ENCODE results near the gene EML6. TPM values are rescaled to one million over a fixed set of nuclear protein-coding genes. Genes with fewer than 3 reads are reported as not detected.

Gene EML6
- total RNA-seq, 1 donor from 2014 or later, result 10.4 TPM

DNA sequence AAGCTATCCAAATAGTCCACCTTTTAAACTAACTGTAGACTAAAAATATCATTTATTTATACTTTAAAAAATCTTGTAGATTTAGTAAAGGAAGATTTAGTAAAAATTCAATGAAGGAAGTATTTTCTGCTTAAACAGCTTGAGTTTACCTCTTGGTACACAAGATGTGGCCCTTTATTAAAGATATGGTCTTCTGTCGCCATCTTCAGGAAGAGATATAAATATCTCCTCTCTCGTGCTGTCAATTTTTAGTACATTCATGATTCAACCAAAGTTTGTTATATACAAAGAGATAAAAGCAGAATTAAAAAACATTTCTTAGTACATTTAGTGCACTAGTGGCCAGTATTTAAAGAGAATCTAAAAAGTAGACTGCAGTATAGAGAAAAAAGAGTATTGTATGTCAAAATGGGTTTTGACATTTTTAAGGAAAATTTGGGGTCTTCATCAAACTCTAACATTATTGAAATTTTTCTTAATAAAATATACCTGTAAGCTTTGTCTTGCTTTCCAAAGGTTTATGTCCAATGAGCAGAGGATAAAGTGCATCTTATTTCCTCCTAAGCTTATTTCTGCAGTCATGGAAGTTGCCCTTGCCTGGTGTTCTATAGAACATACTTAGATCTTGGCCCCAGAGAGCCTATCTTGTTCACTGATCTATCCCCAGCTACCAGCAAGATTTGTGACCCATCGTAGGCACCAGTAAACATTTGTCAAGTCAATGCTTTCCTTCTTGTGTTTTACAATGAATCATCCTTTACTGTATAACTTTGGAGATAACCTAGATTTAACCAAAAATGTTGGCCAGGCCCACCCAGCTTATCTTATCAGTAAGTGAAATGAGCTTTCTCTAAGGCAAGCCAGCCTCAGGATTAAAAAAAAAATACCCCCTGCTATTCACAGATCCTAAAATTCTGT, 18.5 kb upstream of the EML6 start:
- peaks cover 3 to 11% (median 10%) of the 10 kb centered on the region in 3 donors for H3K27me3 ChIP-seq (ENCODE audit: control insufficient read depth in 3 of 3, insufficient read depth in 3 of 3, low read length in 3 of 3)
- no peak overlapping the region for H3K9ac ChIP-seq (ENCODE audit: low read depth in 1 of 3, low read length in 3 of 3)
- no peak overlapping the region for H3K4me3 ChIP-seq (ENCODE audit: low read length in 3 of 3)
- peaks cover 2 to 5% (median 4%) of the 10 kb centered on the region in 3 donors for H3K4me1 ChIP-seq (ENCODE audit: control insufficient read depth in 3 of 3, insufficient read depth in 3 of 3, low read length in 3 of 3)
- H3K9me3 ChIP-seq (ENCODE audit: control insufficient read depth in 3 of 3, low read length in 3 of 3), result no peaks in the 10 kb centered on the region
- no peak overlapping the region for H3K27ac ChIP-seq (ENCODE audit: low read depth, low read length)
- no peaks in the 10 kb centered on the region for H3K36me3 ChIP-seq (ENCODE audit: control insufficient read depth in 3 of 3, insufficient read depth in 3 of 3, low read length in 3 of 3)

DNA sequence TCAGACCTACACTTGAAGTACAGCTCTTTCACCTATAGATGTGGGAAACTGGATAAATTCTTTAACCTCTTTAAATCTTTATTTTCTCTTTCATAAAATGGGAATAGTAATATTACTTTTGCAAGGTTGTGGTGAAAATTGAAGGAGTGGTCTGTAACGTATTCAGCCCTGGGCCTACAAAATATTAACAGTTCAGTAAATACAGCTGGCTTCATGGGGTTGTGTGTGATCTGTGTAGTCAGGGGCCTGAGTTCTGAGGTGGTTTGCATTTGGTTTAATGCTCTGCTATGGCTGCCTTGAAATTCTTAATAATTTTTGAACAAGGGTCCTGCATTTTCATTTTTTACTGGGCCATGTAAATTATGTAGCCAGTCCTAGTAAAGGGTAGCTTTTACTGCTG, 16.8 kb upstream of the EML6 start:
- H3K9ac ChIP-seq (ENCODE audit: low read depth in 1 of 3, low read length in 3 of 3), result no peak overlapping the region
- H3K4me3 ChIP-seq (ENCODE audit: low read length in 3 of 3), result no peak overlapping the region
- no peak overlapping the region for H3K27ac ChIP-seq (ENCODE audit: low read depth, low read length)
- peaks cover 3 to 14% (median 11%) of the 10 kb centered on the region in 3 donors for H3K27me3 ChIP-seq (ENCODE audit: control insufficient read depth in 3 of 3, insufficient read depth in 3 of 3, low read length in 3 of 3)
- no peaks in the 10 kb centered on the region for H3K36me3 ChIP-seq (ENCODE audit: control insufficient read depth in 3 of 3, insufficient read depth in 3 of 3, low read length in 3 of 3)
- H3K4me1 ChIP-seq (ENCODE audit: control insufficient read depth in 3 of 3, insufficient read depth in 3 of 3, low read length in 3 of 3), result peaks cover 2 to 5% (median 4%) of the 10 kb centered on the region in 3 donors
- no peaks in the 10 kb centered on the region for H3K9me3 ChIP-seq (ENCODE audit: control insufficient read depth in 3 of 3, low read length in 3 of 3)

DNA sequence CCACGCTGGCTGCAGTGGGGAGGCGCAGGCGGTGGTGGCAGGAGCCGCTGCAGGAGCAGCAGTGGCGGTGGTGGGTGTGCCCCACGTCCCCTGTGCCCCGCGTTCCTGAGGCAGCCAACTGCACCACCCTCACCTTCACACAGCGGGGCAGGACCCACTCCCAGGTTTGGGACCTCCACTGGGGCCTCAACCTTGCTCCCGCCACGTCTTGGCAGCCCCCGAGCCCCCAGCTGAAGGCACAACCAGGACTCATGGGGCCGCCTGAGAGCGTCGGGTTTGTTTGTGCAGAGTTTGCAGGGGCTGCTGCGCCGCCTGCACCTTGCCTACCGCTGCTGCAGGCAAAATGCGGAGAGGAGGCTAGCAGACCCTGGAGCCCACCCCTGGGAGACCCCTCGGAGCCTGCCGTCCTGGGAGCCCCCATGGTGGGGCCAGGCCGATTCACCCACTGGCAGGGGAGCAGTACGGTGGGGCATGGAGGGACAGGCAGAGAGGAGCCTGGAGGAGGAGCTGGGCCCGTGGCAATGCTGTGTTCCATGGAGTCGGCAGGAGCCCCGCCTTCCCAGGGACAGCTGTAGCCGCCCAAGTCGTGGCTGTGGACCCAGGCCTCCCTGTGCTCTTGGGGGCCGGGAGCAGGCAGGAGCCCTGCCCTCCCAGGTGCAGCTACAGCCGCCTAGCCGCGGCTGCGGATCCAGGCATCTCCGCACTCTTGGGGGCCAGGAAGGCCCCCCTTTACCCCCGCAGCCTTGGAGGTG, 14.7 kb upstream of the EML6 start:
- H3K27me3 ChIP-seq (ENCODE audit: control insufficient read depth in 3 of 3, insufficient read depth in 3 of 3, low read length in 3 of 3), result peaks cover 3 to 14% (median 14%) of the 10 kb centered on the region in 3 donors
- H3K27ac ChIP-seq (ENCODE audit: low read depth, low read length), result no peak overlapping the region
- H3K4me3 ChIP-seq (ENCODE audit: low read length in 3 of 3), result peak overlapping the region; percentile 34 to 60 (median 51)
- H3K9me3 ChIP-seq (ENCODE audit: control insufficient read depth in 3 of 3, low read length in 3 of 3), result no peaks in the 10 kb centered on the region
- H3K9ac ChIP-seq (ENCODE audit: low read depth in 1 of 3, low read length in 3 of 3), result peak overlapping the region in 2 of 3 donors; percentile 51 to 60
- H3K4me1 ChIP-seq (ENCODE audit: control insufficient read depth in 3 of 3, insufficient read depth in 3 of 3, low read length in 3 of 3), result peaks cover 2 to 5% (median 4%) of the 10 kb centered on the region in 3 donors
- no peaks in the 10 kb centered on the region for H3K36me3 ChIP-seq (ENCODE audit: control insufficient read depth in 3 of 3, insufficient read depth in 3 of 3, low read length in 3 of 3)

DNA sequence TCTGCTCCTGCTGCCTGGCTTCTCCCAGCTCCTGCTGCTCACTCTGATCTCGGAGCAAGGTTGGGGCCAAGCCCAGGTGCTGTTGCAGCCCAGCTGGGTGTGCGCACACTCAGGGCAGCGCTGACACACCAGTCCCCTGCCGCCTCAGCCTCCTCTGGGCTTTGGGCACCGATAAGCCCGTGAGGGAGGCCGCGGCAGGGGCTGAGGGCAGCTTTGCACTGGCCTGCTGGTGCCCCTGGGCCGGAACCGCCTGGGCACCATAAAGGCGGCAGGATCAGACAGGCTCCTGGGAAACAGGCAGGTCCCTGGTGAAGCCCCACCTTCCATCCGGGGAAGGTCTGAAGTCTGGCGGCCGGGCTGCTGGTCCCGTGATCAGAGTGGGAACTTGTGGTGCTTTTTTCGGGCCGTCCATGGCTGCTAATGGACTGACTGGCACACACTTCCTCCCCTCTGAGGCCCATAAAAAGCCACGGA, 14.1 kb upstream of the EML6 start:
- Histone ChIP-seq H3K9ac (ENCODE audit: low read depth in 1 of 3, low read length in 3 of 3) (peak overlapping the region in 2 of 3 donors; percentile 51 to 60), H3K4me1 (ENCODE audit: control insufficient read depth in 3 of 3, insufficient read depth in 3 of 3, low read length in 3 of 3) (peaks cover 2 to 5% (median 4%) of the 10 kb centered on the region in 3 donors), H3K9me3 (ENCODE audit: control insufficient read depth in 3 of 3, low read length in 3 of 3) (no peaks in the 10 kb centered on the region), H3K36me3 (ENCODE audit: control insufficient read depth in 3 of 3, insufficient read depth in 3 of 3, low read length in 3 of 3) (no peaks in the 10 kb centered on the region), H3K4me3 (ENCODE audit: low read length in 3 of 3) (peak overlapping the region; percentile 34 to 60 (median 51)), H3K27me3 (ENCODE audit: control insufficient read depth in 3 of 3, insufficient read depth in 3 of 3, low read length in 3 of 3) (peaks cover 3 to 14% (median 14%) of the 10 kb centered on the region in 3 donors), H3K27ac (ENCODE audit: low read depth, low read length) (no peak overlapping the region)

DNA sequence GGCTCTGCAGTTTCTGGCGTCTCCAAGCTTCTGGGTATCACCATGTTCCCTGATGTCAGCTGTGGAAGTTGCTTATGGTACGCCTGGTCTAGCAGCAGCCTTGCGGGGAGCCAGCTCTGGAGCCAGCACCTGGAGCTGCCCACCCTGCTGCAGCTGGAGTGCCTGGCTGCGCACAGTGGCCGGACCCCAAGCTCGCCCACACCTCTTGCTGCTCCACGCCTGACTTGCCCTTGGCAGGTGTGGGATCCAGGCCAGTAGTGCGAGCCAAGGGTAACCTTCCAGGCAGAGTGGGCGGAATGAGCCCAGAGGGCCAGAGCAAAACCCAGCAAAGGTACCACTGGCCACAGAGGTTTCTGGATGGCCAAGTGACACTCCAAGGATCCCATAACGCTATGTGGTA, 13.2 kb upstream of the EML6 start:
- Histone ChIP-seq H3K9me3 (ENCODE audit: control insufficient read depth in 3 of 3, low read length in 3 of 3) (no peaks in the 10 kb centered on the region), H3K4me1 (ENCODE audit: control insufficient read depth in 3 of 3, insufficient read depth in 3 of 3, low read length in 3 of 3) (peaks cover 2 to 5% (median 4%) of the 10 kb centered on the region in 3 donors), H3K9ac (ENCODE audit: low read depth in 1 of 3, low read length in 3 of 3) (no peak overlapping the region), H3K27me3 (ENCODE audit: control insufficient read depth in 3 of 3, insufficient read depth in 3 of 3, low read length in 3 of 3) (peaks cover 3 to 14% (median 14%) of the 10 kb centered on the region in 3 donors), H3K36me3 (ENCODE audit: control insufficient read depth in 3 of 3, insufficient read depth in 3 of 3, low read length in 3 of 3) (no peaks in the 10 kb centered on the region), H3K4me3 (ENCODE audit: low read length in 3 of 3) (no peak overlapping the region), H3K27ac (ENCODE audit: low read depth, low read length) (no peak overlapping the region)

DNA sequence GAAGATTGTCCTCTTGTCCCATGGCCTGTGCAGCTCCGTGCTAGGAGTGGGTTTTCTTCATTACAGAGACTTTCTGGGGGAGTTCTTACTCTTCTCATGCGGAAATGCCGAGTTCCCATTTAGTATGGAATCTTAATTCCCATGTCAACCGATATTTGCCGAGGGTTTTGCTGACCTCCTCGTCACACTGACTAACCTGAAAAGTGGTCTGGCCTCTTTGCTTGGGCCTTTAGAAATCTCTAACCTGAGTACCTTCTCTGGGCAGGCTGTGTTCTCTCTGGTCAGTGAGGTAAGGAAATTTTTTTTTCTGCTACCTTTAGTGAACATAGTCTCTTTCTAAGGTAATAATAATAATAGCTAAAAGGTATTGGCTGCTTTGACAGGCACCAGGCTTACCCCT, 10.9 kb upstream of the EML6 start:
- Histone ChIP-seq H3K36me3 (ENCODE audit: control insufficient read depth in 3 of 3, insufficient read depth in 3 of 3, low read length in 3 of 3) (no peaks in the 10 kb centered on the region), H3K9me3 (ENCODE audit: control insufficient read depth in 3 of 3, low read length in 3 of 3) (no peaks in the 10 kb centered on the region), H3K9ac (ENCODE audit: low read depth in 1 of 3, low read length in 3 of 3) (no peak overlapping the region), H3K27ac (ENCODE audit: low read depth, low read length) (no peak overlapping the region), H3K4me3 (ENCODE audit: low read length in 3 of 3) (no peak overlapping the region), H3K27me3 (ENCODE audit: control insufficient read depth in 3 of 3, insufficient read depth in 3 of 3, low read length in 3 of 3) (peaks cover 3 to 14% (median 14%) of the 10 kb centered on the region in 3 donors), H3K4me1 (ENCODE audit: control insufficient read depth in 3 of 3, insufficient read depth in 3 of 3, low read length in 3 of 3) (peaks cover 2 to 5% (median 4%) of the 10 kb centered on the region in 3 donors)

DNA sequence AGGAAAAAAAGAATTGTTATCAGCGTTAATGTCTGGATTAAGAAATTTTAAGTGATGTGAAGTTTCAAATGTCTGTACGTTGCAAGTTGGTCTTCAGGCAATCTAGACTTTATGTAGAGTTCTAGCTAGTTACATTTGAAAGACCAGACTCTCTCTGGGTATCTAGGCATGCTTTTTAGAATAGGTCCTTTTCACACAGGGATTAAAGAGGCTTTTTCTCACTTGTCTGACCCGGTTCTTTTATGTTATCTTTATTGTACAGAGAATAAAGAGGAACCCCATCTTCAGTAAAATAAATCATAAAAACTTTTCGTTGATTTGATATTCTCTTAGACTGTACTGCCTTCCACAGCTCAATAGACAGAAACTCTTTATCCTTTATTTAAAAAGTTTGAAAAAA, 8.5 kb upstream of the EML6 start:
- no peaks in the 10 kb centered on the region for H3K36me3 ChIP-seq (ENCODE audit: control insufficient read depth in 3 of 3, insufficient read depth in 3 of 3, low read length in 3 of 3)
- H3K4me1 ChIP-seq (ENCODE audit: control insufficient read depth in 3 of 3, insufficient read depth in 3 of 3, low read length in 3 of 3), result no peaks in the 10 kb centered on the region
- no peak overlapping the region for H3K9ac ChIP-seq (ENCODE audit: low read depth in 1 of 3, low read length in 3 of 3)
- no peak overlapping the region for H3K27ac ChIP-seq (ENCODE audit: low read depth, low read length)
- H3K27me3 ChIP-seq (ENCODE audit: control insufficient read depth in 3 of 3, insufficient read depth in 3 of 3, low read length in 3 of 3), result peaks cover 0 to 4% (median 3%) of the 10 kb centered on the region in 3 donors
- no peak overlapping the region for H3K4me3 ChIP-seq (ENCODE audit: low read length in 3 of 3)
- no peaks in the 10 kb centered on the region for H3K9me3 ChIP-seq (ENCODE audit: control insufficient read depth in 3 of 3, low read length in 3 of 3)

DNA sequence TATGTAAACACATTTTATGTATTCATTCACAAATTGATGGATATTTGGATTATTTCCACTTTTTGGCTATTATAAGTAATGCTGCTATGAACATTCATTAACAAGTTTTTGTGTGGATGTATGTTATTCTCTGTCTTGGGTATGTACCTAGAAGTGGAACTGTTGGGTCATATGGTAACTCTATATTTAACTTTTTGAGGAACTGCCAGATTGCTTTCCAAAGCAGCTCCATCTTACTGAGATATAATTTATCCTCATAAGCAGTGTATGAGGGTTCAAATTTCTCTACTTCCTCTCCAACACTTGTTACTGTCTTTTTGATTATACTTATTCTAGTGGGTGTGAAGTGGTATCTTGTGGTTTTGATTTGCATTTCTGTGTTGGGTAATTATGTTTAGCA, 7.1 kb upstream of the EML6 start:
- H3K9ac ChIP-seq (ENCODE audit: low read depth in 1 of 3, low read length in 3 of 3), result no peak overlapping the region
- H3K27me3 ChIP-seq (ENCODE audit: control insufficient read depth in 3 of 3, insufficient read depth in 3 of 3, low read length in 3 of 3), result peaks cover 0 to 3% (median 0%) of the 10 kb centered on the region in 3 donors

DNA sequence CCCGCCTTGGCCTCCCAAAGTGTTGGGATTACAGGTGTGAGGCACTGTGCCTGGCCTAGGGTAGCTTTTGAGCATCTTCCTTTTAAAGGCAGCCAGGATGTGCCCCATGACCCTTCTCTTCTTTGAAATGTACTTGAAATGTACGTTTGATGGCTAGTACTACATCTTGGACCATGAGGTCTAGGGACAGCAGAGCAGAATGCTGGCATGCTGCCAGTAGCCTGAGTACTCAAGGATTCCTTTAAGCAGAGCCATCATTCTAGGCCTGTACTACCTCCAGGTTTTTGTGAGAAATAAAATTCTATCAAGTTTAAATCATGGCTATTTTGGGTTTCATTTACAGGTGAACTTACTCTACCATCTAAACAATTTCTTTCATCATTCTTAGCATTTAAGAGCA, 2.9 kb upstream of the EML6 start:
- peaks cover 0 to 3% (median 0%) of the 10 kb centered on the region in 3 donors for H3K27me3 ChIP-seq (ENCODE audit: control insufficient read depth in 3 of 3, insufficient read depth in 3 of 3, low read length in 3 of 3)
- no peaks in the 10 kb centered on the region for H3K36me3 ChIP-seq (ENCODE audit: control insufficient read depth in 3 of 3, insufficient read depth in 3 of 3, low read length in 3 of 3)
- no peak overlapping the region for H3K27ac ChIP-seq (ENCODE audit: low read depth, low read length)
- H3K9ac ChIP-seq (ENCODE audit: low read depth in 1 of 3, low read length in 3 of 3), result no peak overlapping the region
- H3K9me3 ChIP-seq (ENCODE audit: control insufficient read depth in 3 of 3, low read length in 3 of 3), result no peaks in the 10 kb centered on the region
- no peak overlapping the region for H3K4me3 ChIP-seq (ENCODE audit: low read length in 3 of 3)
- H3K4me1 ChIP-seq (ENCODE audit: control insufficient read depth in 3 of 3, insufficient read depth in 3 of 3, low read length in 3 of 3), result peaks cover 8 to 17% (median 9%) of the 10 kb centered on the region in 3 donors

More for the DNA sequence above, 7.1 kb upstream of the EML6 start:
- Histone ChIP-seq H3K36me3 (ENCODE audit: control insufficient read depth in 3 of 3, insufficient read depth in 3 of 3, low read length in 3 of 3) (no peaks in the 10 kb centered on the region), H3K4me1 (ENCODE audit: control insufficient read depth in 3 of 3, insufficient read depth in 3 of 3, low read length in 3 of 3) (no peaks in the 10 kb centered on the region), H3K4me3 (ENCODE audit: low read length in 3 of 3) (no peak overlapping the region), H3K27ac (ENCODE audit: low read depth, low read length) (no peak overlapping the region), H3K9me3 (ENCODE audit: control insufficient read depth in 3 of 3, low read length in 3 of 3) (no peaks in the 10 kb centered on the region)
